ENCODE measurements around the gene PELI2. TPM values are rescaled to one million over a fixed set of nuclear protein-coding genes. Genes with fewer than 3 reads are reported as not detected.

The PELI2 gene
- polyA plus RNA-seq, 1 donor (not counting 4 experiments of a cell fraction or from before 2014, with no cell fraction given) = not detected

GRCh38 chr14:56292970-56293369 is 174.8 kb downstream of the PELI2 start:
- no peaks in the 10 kb centered on the region for H3K36me3 ChIP-seq (ENCODE audit: control insufficient read depth in 2 of 2, extremely low read depth in 1 of 2, insufficient read depth in 2 of 2, low read length in 2 of 2)
- no peak overlapping the region for H3K27ac ChIP-seq (ENCODE audit: control insufficient read depth, insufficient read depth, low read length)
- no peak overlapping the region for H3K9ac ChIP-seq (ENCODE audit: control insufficient read depth, extremely low read depth, insufficient read depth, low read length)
- no peak overlapping the region for H3K4me2 ChIP-seq (ENCODE audit: control insufficient read depth, extremely low read depth, insufficient read depth, low read depth, low read length)
- no peak overlapping the region for H2AFZ ChIP-seq (ENCODE audit: control insufficient read depth, low read length)
- no peak for DNase-seq (ENCODE audit: low read depth, low spot score)
- H3K4me3 ChIP-seq (ENCODE audit: control insufficient read depth in 2 of 3, extremely low read depth in 1 of 3, insufficient read depth in 2 of 3, low read depth in 1 of 3, low read length in 3 of 3) = no peak overlapping the region
- no peaks in the 10 kb centered on the region for H4K20me1 ChIP-seq (ENCODE audit: control insufficient read depth, extremely low read depth, insufficient read depth, low read length)
- no peaks in the 10 kb centered on the region for H3K9me3 ChIP-seq (ENCODE audit: control insufficient read depth, low read depth, low read length)
- no peaks in the 10 kb centered on the region for H3K4me1 ChIP-seq (ENCODE audit: control insufficient read depth, extremely low read depth, insufficient read depth, low read length)
- dilution Hi-C loops (cut with MboI; ENCODE audit: extremely low pct_ligation_motif_present, low sequenced_read_pairs) = no loop called here
- no peaks in the 10 kb centered on the region for H3K27me3 ChIP-seq (ENCODE audit: control insufficient read depth, extremely low read depth, insufficient read depth, low read length)
- no peak for FAIRE-seq
- no peaks in the 10 kb centered on the region for H3K9me1 ChIP-seq (ENCODE audit: control insufficient read depth, extremely low read depth, insufficient read depth, low read length)
- TF ChIP-seq CTCF (optimal IDR thresholded peaks at IDR 0.05 in 1 of 3, IDR thresholded peaks at IDR 0.05 in 1 of 3, conservative IDR thresholded peaks at IDR 0.05 in 1 of 3; ENCODE audit: extremely low read depth in 1 of 3, insufficient read depth in 2 of 3, low read length in 3 of 3) = no peak
- no peak for TF ChIP-seq EZH2 (IDR thresholded peaks at IDR 0.05; ENCODE audit: low read length)
- no peaks in the 10 kb centered on the region for H3K79me2 ChIP-seq (ENCODE audit: control insufficient read depth, insufficient read depth, low read length)

GRCh38 chr14:56293506-56293905 is 175.3 kb downstream of the PELI2 start:
- no peak overlapping the region for H3K4me2 ChIP-seq (ENCODE audit: control insufficient read depth, extremely low read depth, insufficient read depth, low read depth, low read length)
- dilution Hi-C loops (cut with MboI; ENCODE audit: extremely low pct_ligation_motif_present, low sequenced_read_pairs) = no loop called here

More at GRCh38 chr14:56293506-56293905, 175.3 kb downstream of the PELI2 start:
- H3K4me3 ChIP-seq (ENCODE audit: control insufficient read depth in 2 of 3, extremely low read depth in 1 of 3, insufficient read depth in 2 of 3, low read depth in 1 of 3, low read length in 3 of 3) = no peak overlapping the region
- no peak overlapping the region for H2AFZ ChIP-seq (ENCODE audit: control insufficient read depth, low read length)
- H3K36me3 ChIP-seq (ENCODE audit: control insufficient read depth in 2 of 2, extremely low read depth in 1 of 2, insufficient read depth in 2 of 2, low read length in 2 of 2) = no peaks in the 10 kb centered on the region
- H3K79me2 ChIP-seq (ENCODE audit: control insufficient read depth, insufficient read depth, low read length) = no peaks in the 10 kb centered on the region
- no peak overlapping the region for H3K9ac ChIP-seq (ENCODE audit: control insufficient read depth, extremely low read depth, insufficient read depth, low read length)
- no peaks in the 10 kb centered on the region for H3K9me1 ChIP-seq (ENCODE audit: control insufficient read depth, extremely low read depth, insufficient read depth, low read length)
- H4K20me1 ChIP-seq (ENCODE audit: control insufficient read depth, extremely low read depth, insufficient read depth, low read length) = no peaks in the 10 kb centered on the region
- H3K27me3 ChIP-seq (ENCODE audit: control insufficient read depth, extremely low read depth, insufficient read depth, low read length) = no peaks in the 10 kb centered on the region
- no peak overlapping the region for H3K27ac ChIP-seq (ENCODE audit: control insufficient read depth, insufficient read depth, low read length)
- DNase-seq (ENCODE audit: low read depth, low spot score) (no peak), FAIRE-seq (no peak)
- H3K9me3 ChIP-seq (ENCODE audit: control insufficient read depth, low read depth, low read length) = no peaks in the 10 kb centered on the region
- no peaks in the 10 kb centered on the region for H3K4me1 ChIP-seq (ENCODE audit: control insufficient read depth, extremely low read depth, insufficient read depth, low read length)
- no peak for TF ChIP-seq EZH2 (IDR thresholded peaks at IDR 0.05; ENCODE audit: low read length)
- no peak for TF ChIP-seq CTCF (optimal IDR thresholded peaks at IDR 0.05 in 1 of 3, IDR thresholded peaks at IDR 0.05 in 1 of 3, conservative IDR thresholded peaks at IDR 0.05 in 1 of 3; ENCODE audit: extremely low read depth in 1 of 3, insufficient read depth in 2 of 3, low read length in 3 of 3)

All from keratinocyte (primary cell).